Gastrocnemius medialis (tissue), 4 donors: Measurements from ENCODE around the gene ARHGEF4.

Experiments
- POLR2A ChIP-seq, 2 donors: fragments of 450-650 bp; IDR thresholded peaks; one replicate each; pipeline ENCODE4 v1.6.1; 2017; ENCODE audit warnings: antibody characterized with exemption in 2 of 2, mild to moderate bottlenecking in 2 of 2, moderate library complexity in 2 of 2
- TF ChIP-seq, protein P1 (sequence below), 5 experiments: fragments of 450-650 bp in 3 of 5; fragments of 200-600 bp in 2 of 5; sonication (generic) in 2 of 5; IDR thresholded peaks in 4 of 5; conservative IDR thresholded peaks in 1 of 5; 1 replicate in 4 of 5; 2 replicates in 1 of 5; pipeline ENCODE4 v1.5.1; 2016 to 2019; ENCODE audit warnings: antibody characterized with exemption in 5 of 5, mild to moderate bottlenecking in 3 of 5, moderate library complexity in 3 of 5

DNA sequence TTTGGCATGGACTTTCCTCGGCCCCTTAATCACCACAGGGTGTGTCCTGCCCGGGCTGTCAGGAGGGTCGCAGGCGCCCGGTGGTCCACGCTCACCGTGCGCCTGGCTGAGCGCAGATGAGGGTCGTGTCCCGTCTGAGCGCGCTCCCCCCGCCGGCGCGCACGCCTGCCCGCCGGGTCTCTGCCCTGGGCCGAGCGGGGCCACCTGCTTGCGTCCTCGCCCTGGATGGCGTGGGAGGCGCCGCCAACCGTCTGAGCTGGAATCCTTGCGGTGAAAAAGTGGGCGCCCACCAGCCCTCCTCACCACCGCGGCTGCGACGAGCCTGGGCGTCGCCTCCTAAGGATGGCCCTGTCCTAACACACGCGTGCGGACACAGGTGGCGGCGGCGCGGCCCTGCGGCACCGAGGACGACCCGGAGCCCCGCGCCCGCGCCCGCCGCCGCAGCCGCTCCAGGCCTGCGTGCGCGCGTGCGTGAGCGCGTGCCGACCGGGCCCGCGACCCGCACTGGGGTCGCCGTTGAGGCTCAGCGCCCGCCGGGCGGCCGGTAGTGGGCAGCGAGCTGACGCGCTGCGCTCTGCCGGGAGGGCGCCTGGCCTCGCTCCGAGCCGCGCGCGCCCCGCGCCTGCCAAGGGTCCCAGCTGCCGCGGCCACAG lies 126.6 kb downstream of the ARHGEF4 start:
- TF ChIP-seq, protein P1, sequence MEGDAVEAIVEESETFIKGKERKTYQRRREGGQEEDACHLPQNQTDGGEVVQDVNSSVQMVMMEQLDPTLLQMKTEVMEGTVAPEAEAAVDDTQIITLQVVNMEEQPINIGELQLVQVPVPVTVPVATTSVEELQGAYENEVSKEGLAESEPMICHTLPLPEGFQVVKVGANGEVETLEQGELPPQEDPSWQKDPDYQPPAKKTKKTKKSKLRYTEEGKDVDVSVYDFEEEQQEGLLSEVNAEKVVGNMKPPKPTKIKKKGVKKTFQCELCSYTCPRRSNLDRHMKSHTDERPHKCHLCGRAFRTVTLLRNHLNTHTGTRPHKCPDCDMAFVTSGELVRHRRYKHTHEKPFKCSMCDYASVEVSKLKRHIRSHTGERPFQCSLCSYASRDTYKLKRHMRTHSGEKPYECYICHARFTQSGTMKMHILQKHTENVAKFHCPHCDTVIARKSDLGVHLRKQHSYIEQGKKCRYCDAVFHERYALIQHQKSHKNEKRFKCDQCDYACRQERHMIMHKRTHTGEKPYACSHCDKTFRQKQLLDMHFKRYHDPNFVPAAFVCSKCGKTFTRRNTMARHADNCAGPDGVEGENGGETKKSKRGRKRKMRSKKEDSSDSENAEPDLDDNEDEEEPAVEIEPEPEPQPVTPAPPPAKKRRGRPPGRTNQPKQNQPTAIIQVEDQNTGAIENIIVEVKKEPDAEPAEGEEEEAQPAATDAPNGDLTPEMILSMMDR (IDR thresholded peaks at IDR 0.05 in 4 of 5, conservative IDR thresholded peaks at IDR 0.05 in 1 of 5), result no peak
- TF ChIP-seq POLR2A (IDR thresholded peaks at IDR 0.05), result no peak
